Memory B cell (primary cell): ENCODE data around the gene ESRRB.
A peak's percentile ranks its signal among the peaks of the same experiment; 100 is the strongest.

Experiments
- ATAC-seq: fragments of 150-1000 bp; cut with Tn5 transposase; 2 replicates; pipeline ENCODE4 v1.10.0; 2021; ENCODE audit warnings: low read depth, mild to moderate bottlenecking, moderate library complexity
- DNase-seq, 2 donors: peaks; one replicate each; pipeline ENCODE4 v3.0.0; 2022; ENCODE audit warnings: low spot score in 2 of 2
- H3K27ac Mint-ChIP-seq: one replicate; pipeline ENCODE4 v1.8.0; 2022; ENCODE audit warnings: mild to moderate bottlenecking, moderate library complexity, mixed read lengths
- H3K27me3 Mint-ChIP-seq: one replicate; pipeline ENCODE4 v1.8.0; 2022; ENCODE audit warnings: mixed read lengths
- H3K36me3 Mint-ChIP-seq: one replicate; pipeline ENCODE4 v1.8.0; 2022; ENCODE audit warnings: mild to moderate bottlenecking, mixed read lengths
- H3K4me1 Mint-ChIP-seq: one replicate; pipeline ENCODE4 v1.8.0; 2022; ENCODE audit warnings: mixed read lengths
- H3K4me3 Mint-ChIP-seq: one replicate; pipeline ENCODE4 v1.8.0; 2022; ENCODE audit warnings: mild to moderate bottlenecking, moderate library complexity, mixed read lengths
- H3K9me3 Mint-ChIP-seq: one replicate; pipeline ENCODE4 v1.8.0; 2022; ENCODE audit warnings: mixed read lengths

ESRRB gene

DNA sequence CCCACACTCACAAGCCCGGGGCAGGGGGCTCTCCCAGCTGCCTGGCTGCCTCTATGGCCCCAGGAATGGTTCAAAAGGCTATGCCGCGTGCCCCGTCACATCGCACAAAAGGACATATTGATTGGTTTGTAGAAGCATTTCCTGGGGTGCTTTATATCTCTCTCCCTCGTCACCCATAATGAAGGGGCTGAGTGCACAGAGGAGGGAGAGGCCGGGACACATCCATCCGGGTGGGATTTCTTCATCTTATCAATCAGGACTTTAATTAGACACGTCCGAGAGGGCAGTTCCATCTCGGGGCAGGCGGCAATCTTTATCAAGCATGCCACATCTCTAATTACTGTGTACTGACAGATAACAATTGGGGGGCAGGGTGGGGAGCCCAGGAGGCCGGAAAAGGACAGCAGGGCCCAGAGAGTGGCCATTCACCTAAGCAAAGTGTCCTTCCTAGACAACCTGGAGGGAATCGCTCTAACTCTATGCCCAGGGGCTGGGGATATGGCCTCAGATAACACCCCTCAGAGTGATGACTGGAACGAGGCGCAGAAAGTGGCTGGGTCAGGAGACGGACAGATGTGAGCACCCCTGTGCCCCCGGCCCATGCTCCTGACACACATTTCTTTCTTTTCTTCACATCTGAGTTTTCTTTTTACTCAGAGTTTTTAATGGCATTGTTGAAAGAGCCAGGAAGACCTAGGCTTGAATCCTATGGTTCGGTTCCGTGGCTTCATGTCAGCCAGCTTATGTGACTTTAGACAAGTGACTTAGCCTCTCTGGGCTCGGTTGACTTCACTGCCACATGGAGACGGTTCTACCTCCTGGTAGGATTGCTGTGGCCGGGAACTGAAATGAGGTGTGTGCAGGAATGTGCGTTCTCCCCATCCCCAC is 36.0 kb upstream of the ESRRB start:
- no peak for DNase-seq
- no peaks in the 10 kb centered on the region for H3K36me3 Mint-ChIP-seq
- peaks cover 7% of the 10 kb centered on the region for H3K9me3 Mint-ChIP-seq
- no peak overlapping the region for H3K4me3 Mint-ChIP-seq
- no peak overlapping the region for H3K27ac Mint-ChIP-seq
- H3K27me3 Mint-ChIP-seq = peaks cover 18% of the 10 kb centered on the region
- no peak for ATAC-seq
- no peaks in the 10 kb centered on the region for H3K4me1 Mint-ChIP-seq

DNA sequence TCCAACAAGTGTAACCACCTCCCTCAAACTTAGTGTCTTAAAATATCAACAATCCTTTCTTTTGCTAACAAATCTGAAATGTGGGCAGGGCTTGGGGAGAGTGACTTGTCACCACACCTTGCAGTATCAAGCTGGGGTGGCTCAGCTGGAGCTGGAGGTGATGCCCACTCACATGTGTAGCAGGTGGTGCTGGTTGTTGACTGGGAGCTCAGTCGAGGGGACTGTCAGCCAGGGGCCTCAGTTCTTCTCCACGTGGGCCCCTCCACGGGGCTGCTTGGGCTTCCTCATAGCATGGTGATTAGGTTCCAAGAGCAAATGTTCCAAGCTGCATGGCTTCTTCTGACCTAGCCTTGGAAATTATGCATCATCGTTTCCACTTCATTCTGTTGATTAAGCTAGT is 32.6 kb upstream of the ESRRB start:
- H3K9me3 Mint-ChIP-seq = peaks cover 7% of the 10 kb centered on the region
- H3K4me3 Mint-ChIP-seq = no peak overlapping the region
- H3K27me3 Mint-ChIP-seq = peaks cover 14% of the 10 kb centered on the region
- no peak for ATAC-seq
- no peak for DNase-seq
- no peak overlapping the region for H3K27ac Mint-ChIP-seq
- H3K4me1 Mint-ChIP-seq = no peaks in the 10 kb centered on the region
- no peaks in the 10 kb centered on the region for H3K36me3 Mint-ChIP-seq

GRCh38 chr14:76346391-76347160 is 29.4 kb upstream of the ESRRB start:
- Mint-ChIP-seq H3K4me1 (no peaks in the 10 kb centered on the region), H3K4me3 (no peak overlapping the region), H3K36me3 (no peaks in the 10 kb centered on the region), H3K27me3 (peaks cover 16% of the 10 kb centered on the region), H3K9me3 (peaks cover 7% of the 10 kb centered on the region), H3K27ac (no peak overlapping the region)
- DNase-seq = no peak
- no peak for ATAC-seq

DNA sequence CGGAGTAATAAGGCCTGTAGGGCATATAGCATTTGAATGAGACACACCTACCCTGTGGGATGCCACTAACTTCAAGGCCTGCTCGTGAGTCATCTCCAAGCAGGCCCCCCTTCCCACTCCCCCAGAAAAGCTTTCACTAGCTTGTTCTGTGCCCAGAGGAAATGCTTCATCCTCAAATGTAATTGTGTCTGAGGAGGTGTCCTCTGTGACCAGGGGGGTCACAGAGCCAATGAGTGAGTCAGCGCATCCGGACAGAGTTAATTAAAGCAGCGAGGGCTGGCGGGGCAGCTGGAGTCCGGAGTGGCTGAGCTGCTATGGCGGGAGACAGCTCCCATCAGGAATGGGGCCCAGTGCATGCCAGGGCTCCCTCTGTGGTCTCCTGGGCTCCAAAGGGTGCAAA is 27.0 kb upstream of the ESRRB start:
- peaks cover 2% of the 10 kb centered on the region for H3K4me1 Mint-ChIP-seq
- no peaks in the 10 kb centered on the region for H3K36me3 Mint-ChIP-seq
- peaks cover 12% of the 10 kb centered on the region for H3K27me3 Mint-ChIP-seq
- ATAC-seq (no peak), DNase-seq (no peak)
- H3K9me3 Mint-ChIP-seq = no peaks in the 10 kb centered on the region
- no peak overlapping the region for H3K27ac Mint-ChIP-seq
- no peak overlapping the region for H3K4me3 Mint-ChIP-seq

GRCh38 chr14:76349993-76350392 is 25.9 kb upstream of the ESRRB start:
- DNase-seq (no peak), ATAC-seq (no peak)
- Mint-ChIP-seq H3K27me3 (peaks cover 14% of the 10 kb centered on the region), H3K36me3 (no peaks in the 10 kb centered on the region), H3K9me3 (no peaks in the 10 kb centered on the region), H3K4me3 (no peak overlapping the region), H3K4me1 (peaks cover 2% of the 10 kb centered on the region), H3K27ac (no peak overlapping the region)

- no peak overlapping the region for H3K27ac Mint-ChIP-seq
- no peak for ATAC-seq
- peaks cover 11% of the 10 kb centered on the region for H3K27me3 Mint-ChIP-seq
These were observed 25.3 kb upstream of the ESRRB start for GRCh38 chr14:76350671-76351070.

GRCh38 chr14:76351941-76352340 is 24.0 kb upstream of the ESRRB start:
- Mint-ChIP-seq H3K27me3 (peaks cover 13% of the 10 kb centered on the region), H3K27ac (no peak overlapping the region), H3K4me1 (peaks cover 2% of the 10 kb centered on the region), H3K36me3 (no peaks in the 10 kb centered on the region), H3K9me3 (no peaks in the 10 kb centered on the region), H3K4me3 (no peak overlapping the region)
- ATAC-seq (no peak), DNase-seq (no peak)

More at GRCh38 chr14:76350671-76351070, 25.3 kb upstream of the ESRRB start:
- no peak for DNase-seq
- Mint-ChIP-seq H3K4me3 (no peak overlapping the region), H3K4me1 (peaks cover 2% of the 10 kb centered on the region), H3K9me3 (no peaks in the 10 kb centered on the region), H3K36me3 (no peaks in the 10 kb centered on the region)

- Mint-ChIP-seq H3K9me3 (no peaks in the 10 kb centered on the region), H3K4me1 (peaks cover 2% of the 10 kb centered on the region), H3K27ac (no peak overlapping the region), H3K4me3 (no peak overlapping the region), H3K27me3 (peaks cover 13% of the 10 kb centered on the region), H3K36me3 (no peaks in the 10 kb centered on the region)
- peak; percentile 30 to 65 for DNase-seq
- peak; percentile 63 for ATAC-seq
These were observed 23.2 kb upstream of the ESRRB start for GRCh38 chr14:76352639-76353281.

- ATAC-seq = no peak
- Mint-ChIP-seq H3K4me3 (no peak overlapping the region), H3K9me3 (no peaks in the 10 kb centered on the region), H3K4me1 (peaks cover 2% of the 10 kb centered on the region), H3K27ac (no peak overlapping the region), H3K27me3 (peaks cover 13% of the 10 kb centered on the region), H3K36me3 (no peaks in the 10 kb centered on the region)
- DNase-seq = no peak
These were observed 21.6 kb upstream of the ESRRB start for GRCh38 chr14:76354310-76354709.

DNA sequence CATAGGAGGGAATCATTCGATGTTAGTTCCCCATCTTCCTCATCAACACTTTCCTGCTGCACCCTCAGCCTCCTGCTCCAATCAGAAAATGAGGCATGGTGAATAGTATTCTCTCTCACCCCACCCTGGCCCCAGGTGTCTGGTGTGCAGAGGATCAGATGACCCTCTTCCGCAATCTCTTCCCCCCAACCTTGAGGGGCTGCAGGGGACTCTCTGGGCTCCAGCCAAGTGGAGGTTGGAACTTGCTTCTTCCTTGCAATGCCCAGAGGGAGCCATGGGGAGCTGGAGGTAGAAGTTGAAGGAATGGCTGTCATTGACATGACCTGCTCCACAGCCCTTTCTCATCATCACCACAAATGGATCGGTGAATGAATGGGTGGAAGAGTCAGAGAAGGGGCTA is 20.2 kb upstream of the ESRRB start:
- Mint-ChIP-seq H3K27ac (no peak overlapping the region), H3K27me3 (peaks cover 13% of the 10 kb centered on the region)

GRCh38 chr14:76371066-76371465 is 4.9 kb upstream of the ESRRB start:
- Mint-ChIP-seq H3K27me3 (peaks cover 5% of the 10 kb centered on the region), H3K4me1 (no peaks in the 10 kb centered on the region), H3K36me3 (no peaks in the 10 kb centered on the region), H3K27ac (no peak overlapping the region), H3K9me3 (no peaks in the 10 kb centered on the region), H3K4me3 (no peak overlapping the region)
- DNase-seq (no peak), ATAC-seq (no peak)

More for the DNA sequence above, 20.2 kb upstream of the ESRRB start:
- no peak for DNase-seq
- Mint-ChIP-seq H3K9me3 (no peaks in the 10 kb centered on the region), H3K4me3 (no peak overlapping the region), H3K4me1 (peaks cover 2% of the 10 kb centered on the region), H3K36me3 (no peaks in the 10 kb centered on the region)
- no peak for ATAC-seq

DNA sequence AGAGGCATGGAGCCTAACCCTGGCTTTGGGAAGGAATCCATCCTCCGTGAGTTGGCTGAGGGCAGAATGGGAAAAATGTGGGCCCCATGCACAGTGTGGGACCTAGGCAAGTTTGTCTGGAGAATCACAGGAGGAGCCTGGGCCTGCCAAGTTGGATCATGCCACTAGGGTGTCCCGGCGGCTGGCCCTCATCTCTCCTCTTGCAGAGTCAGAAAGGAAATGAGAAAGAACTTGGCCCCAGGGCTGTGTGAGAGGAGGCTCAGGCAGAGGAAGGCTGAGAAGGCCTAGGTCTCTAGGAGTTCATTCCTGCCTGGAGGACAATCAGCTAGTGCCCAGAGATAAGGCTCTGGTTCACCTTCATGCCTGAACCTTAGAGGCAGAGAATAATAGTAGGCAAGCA is 2.5 kb upstream of the ESRRB start:
- H3K4me3 Mint-ChIP-seq = no peak overlapping the region
- peaks cover 6% of the 10 kb centered on the region for H3K4me1 Mint-ChIP-seq
- H3K27ac Mint-ChIP-seq = no peak overlapping the region
- no peaks in the 10 kb centered on the region for H3K36me3 Mint-ChIP-seq
- DNase-seq (no peak), ATAC-seq (no peak)
- H3K27me3 Mint-ChIP-seq = peaks cover 13% of the 10 kb centered on the region
- H3K9me3 Mint-ChIP-seq = no peaks in the 10 kb centered on the region

GRCh38 chr14:76375484-76375883 is 453 bp upstream of the ESRRB start:
- ATAC-seq = no peak
- no peak overlapping the region for H3K4me3 Mint-ChIP-seq
- H3K27me3 Mint-ChIP-seq = peaks cover 22% of the 10 kb centered on the region
- H3K36me3 Mint-ChIP-seq = no peaks in the 10 kb centered on the region
- no peak overlapping the region for H3K27ac Mint-ChIP-seq
- no peaks in the 10 kb centered on the region for H3K9me3 Mint-ChIP-seq
- no peak for DNase-seq
- H3K4me1 Mint-ChIP-seq = peaks cover 6% of the 10 kb centered on the region

- Mint-ChIP-seq H3K36me3 (no peaks in the 10 kb centered on the region), H3K27me3 (peaks cover 22% of the 10 kb centered on the region), H3K4me1 (peaks cover 6% of the 10 kb centered on the region), H3K27ac (no peak overlapping the region), H3K4me3 (no peak overlapping the region), H3K9me3 (no peaks in the 10 kb centered on the region)
- no peak for ATAC-seq
- no peak for DNase-seq
These were observed 506 bp downstream of the ESRRB start for GRCh38 chr14:76376409-76376877.
